HEK293 (cell line): ENCODE results near the gene CLPTM1.

Experiments
- CTCF ChIA-PET: fragments of 350-600 bp; formaldehyde crosslinking; extraction: SDS; loops from one replicate; lab custom pipeline; 2021; ENCODE audit warnings: antibody characterized with exemption; lab: Yijun Ruan, JAX
- POLR2A ChIA-PET: fragments of 300-600 bp; formaldehyde crosslinking; extraction: SDS; loops from one replicate; lab custom pipeline; 2020; ENCODE audit warnings: antibody characterized with exemption, inconsistent platforms; lab: Yijun Ruan, JAX
- H3K27ac ChIP-seq: fragments of 200-500 bp; sonication (Bioruptor generic); 2 replicates; pipeline ENCODE4 v1.5.1; 2014; ENCODE audit warnings: low read depth, low read length, control low read depth, inconsistent platforms; ENCODE audit errors: extremely low read depth
- H3K36me3 ChIP-seq, 2 experiments: fragments of 200-500 bp in 1 of 2; sonication (Bioruptor generic) in 1 of 2; 1 replicate in 1 of 2; 2 replicates in 1 of 2; pipeline ENCODE4 v1.5.1; 2014 to 2017; ENCODE audit warnings: inconsistent platforms in 2 of 2, low read length in 2 of 2; ENCODE audit not compliant: control insufficient read depth in 2 of 2, insufficient read depth in 1 of 2
- H3K4me1 ChIP-seq: fragments of 200-500 bp; sonication (Bioruptor generic); 2 replicates; pipeline ENCODE4 v1.5.1; 2014; ENCODE audit warnings: mild to moderate bottlenecking, low read length, inconsistent platforms; ENCODE audit not compliant: control insufficient read depth, insufficient read depth
- H3K4me3 ChIP-seq: 2 replicates; pipeline ENCODE4 v1.5.1; 2011; ENCODE audit warnings: low read depth, mild to moderate bottlenecking, control low read depth, low read length, moderate library complexity
- H3K9me3 ChIP-seq: fragments of 200-500 bp; sonication (Bioruptor generic); 2 replicates; pipeline ENCODE4 v1.5.1; 2014; ENCODE audit warnings: low read depth, low read length, inconsistent platforms; ENCODE audit not compliant: control insufficient read depth, insufficient read depth
- GLIS1 ChIP-seq: fragments of 450-650 bp; formaldehyde crosslinking; IDR thresholded peaks from 2 replicates; pipeline ENCODE4 v1.5.1; 2016; ENCODE audit warnings: missing biosample characterization, missing genetic modification characterization
- GLIS2 ChIP-seq: fragments of 450-650 bp; formaldehyde crosslinking; IDR thresholded peaks from 2 replicates; pipeline ENCODE4 v1.5.1; 2016; ENCODE audit warnings: missing biosample characterization, missing genetic modification characterization
- MEIS1 ChIP-seq: sonication (generic); formaldehyde crosslinking; IDR thresholded peaks from 2 replicates; pipeline ENCODE4 v1.8.1; 2022; ENCODE audit warnings: missing genetic modification reagents, mild to moderate bottlenecking, borderline replicate concordance
- PRDM1 ChIP-seq: fragments of 450-650 bp; formaldehyde crosslinking; IDR thresholded peaks from 2 replicates; pipeline ENCODE4; 2016; ENCODE audit warnings: missing biosample characterization, missing genetic modification characterization
- PRDM10 ChIP-seq: fragments of 450-650 bp; formaldehyde crosslinking; IDR thresholded peaks from 2 replicates; pipeline ENCODE4 v1.5.1; 2016; ENCODE audit warnings: missing biosample characterization, missing genetic modification characterization
- ZBTB20 ChIP-seq: fragments of 450-650 bp; formaldehyde crosslinking; IDR thresholded peaks from 2 replicates; pipeline ENCODE4 v1.5.1; 2016; ENCODE audit warnings: missing biosample characterization, missing genetic modification characterization
- ZBTB26 ChIP-seq: fragments of 450-650 bp; formaldehyde crosslinking; optimal IDR thresholded peaks from 2 replicates; pipeline ENCODE3; 2016; ENCODE audit warnings: missing biosample characterization, mild to moderate bottlenecking, missing genetic modification characterization
- ZBTB48 ChIP-seq: fragments of 450-650 bp; formaldehyde crosslinking; IDR thresholded peaks from 2 replicates; pipeline ENCODE4 v1.5.1; 2016; ENCODE audit warnings: missing biosample characterization, missing genetic modification characterization
- ZNF211 ChIP-seq: fragments of 450-650 bp; formaldehyde crosslinking; IDR thresholded peaks from 2 replicates; pipeline ENCODE4 v1.5.1; 2016; ENCODE audit warnings: low read depth, missing biosample characterization, missing genetic modification characterization
- ZNF398 ChIP-seq: fragments of 450-650 bp; formaldehyde crosslinking; IDR thresholded peaks from 2 replicates; pipeline ENCODE4 v1.5.1; 2017; ENCODE audit warnings: missing biosample characterization, missing genetic modification characterization
- ZSCAN16 ChIP-seq: fragments of 450-650 bp; formaldehyde crosslinking; IDR thresholded peaks from 2 replicates; pipeline ENCODE4 v1.5.1; 2016; ENCODE audit warnings: missing biosample characterization, missing genetic modification characterization

The CLPTM1 gene

GRCh38 chr19:44954278-44954648 is 917 bp upstream of the CLPTM1 start:
- H3K4me1 ChIP-seq, result peaks cover 13% of the 10 kb centered on the region
- H3K27ac ChIP-seq, result peak overlapping the region; percentile 74
- ChIA-PET CTCF (interaction anchor here (0.5 to 5.1 kb wide), 10 partner anchors 18 to 265 kb away, joined by 3 to 101 read pairs (median 4); partner anchors contain the start of genes APOE and NECTIN2), POLR2A (interaction anchor here (0.7 to 2.1 kb wide), 14 partner anchors 12 to 292 kb away, joined by 3 to 14 read pairs (median 4); partner anchors contain the start of genes BLOC1S3, EXOC3L2, GEMIN7 and TOMM40)
- 0 out of 2 replicates have a peak, but pooled peaks have one; percentile 4 for TF ChIP-seq ZBTB48 (tag by site-specific recombination)
- no peak for TF ChIP-seq ZNF211 (tag by site-specific recombination)
- peak; percentile 75 for TF ChIP-seq PRDM10 (tag by site-specific recombination)
- H3K36me3 ChIP-seq, result peaks cover 13% of the 10 kb centered on the region in 2 experiments; a peak in 2 of 3 replicates
- H3K4me3 ChIP-seq, result peak overlapping the region; percentile 51
- H3K9me3 ChIP-seq, result no peaks in the 10 kb centered on the region

- Histone ChIP-seq H3K9me3 (no peaks in the 10 kb centered on the region), H3K4me3 (peak overlapping the region; percentile 79), H3K27ac (peak overlapping the region; percentile 55; the same call in 1 of the 2 replicates), H3K4me1 (peaks cover 13% of the 10 kb centered on the region), H3K36me3 (peaks cover 9 to 27% of the 10 kb centered on the region in 2 experiments)
- POLR2A ChIA-PET, result interaction anchor here (0.5 to 2.1 kb wide), 7 partner anchors 40 to 222 kb away, joined by 3 to 14 read pairs (median 5); partner anchors contain the start of genes BLOC1S3, TOMM40 and TRAPPC6A
- TF ChIP-seq PRDM10 (tag by site-specific recombination) (peak; percentile 33), ZBTB20 (tag by site-specific recombination) (peak; percentile 60; the same call in 1 of the 2 replicates), ZNF398 (peak; percentile 38), ZBTB26 (tag by site-specific recombination) (peak; percentile 5), GLIS1 (tag by site-specific recombination) (peak; percentile 70), PRDM1 (tag by site-specific recombination) (peak; percentile 63; the same call in 1 of the 2 replicates), ZSCAN16 (tag by site-specific recombination) (no peak), GLIS2 (tag by site-specific recombination) (peak; percentile 61; the same call in 1 of the 2 replicates), MEIS1 (CRISPR knock-in tag) (no peak)
- CTCF ChIA-PET, result interaction anchor here (0.5 to 1.2 kb wide), 4 partner anchors 12 to 111 kb away, joined by 3 to 5 read pairs (median 4); no protein-coding TSS in a partner anchor
Measured at GRCh38 chr19:44955505-44956439, 592 bp downstream of the CLPTM1 start.
